Mesothelial cell of epicardium (in vitro differentiated cells): Measurements from ENCODE around the gene RIOK3. TPM values are rescaled to one million over a fixed set of nuclear protein-coding genes. Genes with fewer than 3 reads are reported as not detected.

Experiments used
- DNase-seq, 2 experiments: peaks; one replicate each; pipeline ENCODE4 v3.0.0; 2021; ENCODE audit warnings: low spot score in 2 of 2; ENCODE audit not compliant: unreplicated experiment in 2 of 2
- H3K27ac Mint-ChIP-seq: 2 replicates; pipeline ENCODE4 v1.8.0; 2021; ENCODE audit warnings: mixed read lengths
- H3K27me3 Mint-ChIP-seq: 2 replicates; pipeline ENCODE4 v1.8.0; 2021; ENCODE audit warnings: low read depth, mixed read lengths
- H3K36me3 Mint-ChIP-seq: 2 replicates; pipeline ENCODE4 v1.8.0; 2021; ENCODE audit warnings: mixed read lengths
- H3K4me1 Mint-ChIP-seq: 2 replicates; pipeline ENCODE4 v1.8.0; 2021; ENCODE audit warnings: mixed read lengths
- H3K4me3 Mint-ChIP-seq: 2 replicates; pipeline ENCODE4 v1.8.0; 2021; ENCODE audit warnings: mild to moderate bottlenecking, moderate library complexity, mixed read lengths
- H3K9me3 Mint-ChIP-seq: 2 replicates; pipeline ENCODE4 v1.8.0; 2021; ENCODE audit warnings: mixed read lengths
- CTCF ChIP-seq: fragments of 200-600 bp; sonication (generic); IDR thresholded peaks from one replicate; pipeline ENCODE4 v1.5.0; 2021; ENCODE audit warnings: antibody characterized with exemption; ENCODE audit not compliant: unreplicated experiment
- total RNA-seq: library from RNA; stranded (reverse); gene quantifications from 3 replicates; pipeline ENCODE4 v1.2.1, GENCODE V29; 2021

The RIOK3 gene
- total RNA-seq, 1 donor from 2014 or later, result 44.2 TPM

- peaks cover 11% of the 10 kb centered on the region for H3K4me1 Mint-ChIP-seq
- H3K36me3 Mint-ChIP-seq, result peaks cover 55% of the 10 kb centered on the region
- no peak overlapping the region for H3K27ac Mint-ChIP-seq
- no peak for TF ChIP-seq CTCF
- H3K27me3 Mint-ChIP-seq, result no peaks in the 10 kb centered on the region
- no peak overlapping the region for H3K4me3 Mint-ChIP-seq
- no peak for DNase-seq
- no peaks in the 10 kb centered on the region for H3K9me3 Mint-ChIP-seq
These were observed 70.5 kb downstream of the RIOK3 start for GRCh38 chr18:23523429-23524212.

GRCh38 chr18:23524213-23524707 lies 71.2 kb downstream of the RIOK3 start:
- Mint-ChIP-seq H3K27me3 (no peaks in the 10 kb centered on the region), H3K27ac (no peak overlapping the region), H3K9me3 (no peaks in the 10 kb centered on the region), H3K4me1 (peaks cover 12% of the 10 kb centered on the region), H3K4me3 (no peak overlapping the region), H3K36me3 (peaks cover 57% of the 10 kb centered on the region)
- DNase-seq, result no peak
- no peak for TF ChIP-seq CTCF

GRCh38 chr18:23526501-23527063 lies 73.5 kb downstream of the RIOK3 start:
- no peak overlapping the region for H3K4me3 Mint-ChIP-seq
- H3K27me3 Mint-ChIP-seq, result no peaks in the 10 kb centered on the region
- peaks cover 13% of the 10 kb centered on the region for H3K4me1 Mint-ChIP-seq
- peaks cover 52% of the 10 kb centered on the region for H3K36me3 Mint-ChIP-seq
- TF ChIP-seq CTCF, result no peak
- peak overlapping the region; percentile 90 for H3K27ac Mint-ChIP-seq
- DNase-seq, result no peak
- H3K9me3 Mint-ChIP-seq, result no peaks in the 10 kb centered on the region

- peak overlapping the region; percentile 11 for H3K27ac Mint-ChIP-seq
- H3K4me3 Mint-ChIP-seq, result no peak overlapping the region
- TF ChIP-seq CTCF, result no peak
- DNase-seq, result no peak
- H3K4me1 Mint-ChIP-seq, result peaks cover 13% of the 10 kb centered on the region
- no peaks in the 10 kb centered on the region for H3K9me3 Mint-ChIP-seq
- H3K36me3 Mint-ChIP-seq, result peaks cover 55% of the 10 kb centered on the region
- H3K27me3 Mint-ChIP-seq, result no peaks in the 10 kb centered on the region
These were observed 75.7 kb downstream of the RIOK3 start for GRCh38 chr18:23528580-23529472.

GRCh38 chr18:23529604-23530003 lies 76.5 kb downstream of the RIOK3 start:
- Mint-ChIP-seq H3K9me3 (no peaks in the 10 kb centered on the region), H3K36me3 (peaks cover 51% of the 10 kb centered on the region), H3K27me3 (no peaks in the 10 kb centered on the region), H3K27ac (peak overlapping the region; percentile 11), H3K4me3 (no peak overlapping the region), H3K4me1 (peaks cover 13% of the 10 kb centered on the region)
- TF ChIP-seq CTCF, result no peak
- no peak for DNase-seq
